Kidney (tissue), 14 donors: ENCODE data around the gene MED25. TPM values are rescaled to one million over a fixed set of nuclear protein-coding genes. Genes with fewer than 3 reads are reported as not detected.

ENCODE experiments used
- DNase-seq, 5 donors: peaks; one replicate each; pipeline ENCODE4 v3.0.0-alpha.2; 2013 to 2020
- FAIRE-seq: peaks from 2 replicates; lab custom pipeline; 2012; peaks lifted over from hg19 to GRCh38; lab: Jason Lieb, UNC
- H3K27ac ChIP-seq, 2 donors: one replicate each; pipeline ENCODE4 v1.7.0; 2013; ENCODE audit warnings: low read depth in 2 of 2, low read length in 2 of 2, inconsistent platforms in 1 of 2
- H3K27me3 ChIP-seq: one replicate; pipeline ENCODE4 v1.7.1; 2013; ENCODE audit warnings: low read length, inconsistent platforms; ENCODE audit not compliant: control insufficient read depth, insufficient read depth
- H3K36me3 ChIP-seq, 3 donors: one replicate each; pipeline versions ENCODE4 v1.7.0 to v1.7.1; 2013; ENCODE audit warnings: low read length in 3 of 3, control low read depth in 1 of 3, inconsistent platforms in 1 of 3; ENCODE audit not compliant: insufficient read depth in 3 of 3, control insufficient read depth in 2 of 3
- H3K4me1 ChIP-seq, 3 donors: one replicate each; pipeline versions ENCODE4 v1.7.0 to v1.7.1; 2013; ENCODE audit warnings: low read length in 3 of 3, inconsistent platforms in 1 of 3, low read depth in 1 of 3; ENCODE audit not compliant: control insufficient read depth in 2 of 3, insufficient read depth in 2 of 3
- H3K4me3 ChIP-seq, 3 donors: one replicate each; pipeline versions ENCODE4 v1.7.0 to v1.8.1; 2013; ENCODE audit warnings: low read length in 3 of 3, control low read depth in 1 of 3, inconsistent platforms in 1 of 3
- H3K9ac ChIP-seq, 3 donors: one replicate each; pipeline versions ENCODE4 v1.7.0 to v1.7.1; 2013; ENCODE audit warnings: low read length in 3 of 3, control low read depth in 1 of 3, inconsistent platforms in 1 of 3
- H3K9me3 ChIP-seq, 3 donors: one replicate each; pipeline versions ENCODE4 v1.7.0 to v1.7.1; 2013; ENCODE audit warnings: low read length in 3 of 3, control low read depth in 1 of 3, inconsistent platforms in 1 of 3; ENCODE audit not compliant: control insufficient read depth in 2 of 3, insufficient read depth in 1 of 3
- intact Hi-C: fragments of 100-400 bp; cut with DNase I; formaldehyde crosslinking; loops from one replicate; pipeline ENCODE4 v1.11.1; 2022
- polyA plus RNA-seq: library from polyadenylated mRNA; stranded (reverse); fragments of 350-450 nt; fragmentation: Illumina TruSeq; extraction: RNeasy Lipid Tissue Mini Kit (QIAGEN cat#74804); gene quantifications from one replicate; pipeline ENCODE4 v1.2.3, GENCODE V29; 2014; ENCODE audit warnings: low read depth, low replicate concordance; ENCODE audit not compliant: insufficient read depth
- total RNA-seq: library from RNA; stranded (reverse); fragmentation: NEBNext Ultra II Directional; extraction: Animal tissue kit (Norgen Biotek cat#: 25700); gene quantifications from one replicate; pipeline ENCODE4 v1.2.1, GENCODE V29; 2021
- TF ChIP-seq, protein P1 (sequence below): IDR thresholded peaks from 3 replicates; pipeline ENCODE4 v1.5.1; 2012; ENCODE audit warnings: mild to moderate bottlenecking, moderate library complexity, borderline replicate concordance; ENCODE audit not compliant: insufficient read depth; ENCODE audit errors: extremely low read depth
- donor health status: control.
- donor health status: control.
- donor health status: control.
- donor health status: control.
- donor health status: control.
- donor health status: DM: yes; HTN: yes; CAD: no.
- donor health status: Normal renal cell carcinoma (clear cell type).

MED25 gene
- total and polyA plus RNA-seq, 2 donors from 2014 or later = 37.3 to 53.2 TPM

DNA sequence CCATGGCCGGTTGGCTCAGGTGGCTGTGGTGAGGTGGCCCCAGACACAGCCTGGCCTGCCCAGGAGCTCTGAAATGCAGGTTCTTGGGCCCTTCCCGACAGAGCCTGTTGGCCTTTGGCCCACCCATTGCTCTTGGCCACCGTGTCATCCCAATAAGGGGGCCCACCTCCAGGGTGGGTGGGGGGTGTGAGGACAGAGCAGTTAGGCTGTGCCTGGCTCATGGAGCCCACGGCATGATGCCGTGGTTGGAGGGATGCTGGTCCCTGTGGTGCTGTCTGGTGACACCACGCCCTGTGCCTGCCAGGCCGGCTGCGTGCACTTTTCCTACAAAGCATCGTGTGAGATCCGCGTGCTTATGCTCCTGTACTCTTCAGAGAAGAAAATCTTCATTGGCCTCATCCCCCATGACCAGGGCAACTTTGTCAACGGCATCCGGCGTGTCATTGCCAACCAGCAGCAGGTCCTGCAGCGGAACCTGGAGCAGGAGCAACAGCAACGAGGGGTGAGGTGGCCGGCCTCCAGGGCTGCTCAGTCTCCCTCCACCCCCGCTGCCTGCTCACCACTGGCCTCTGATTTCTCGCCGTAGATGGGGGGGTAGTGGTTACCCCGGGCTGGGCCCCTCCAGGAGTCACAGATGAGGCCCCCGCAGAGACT lies 41.7 kb downstream of the MED25 start:
- H3K4me3 ChIP-seq = no peak overlapping the region
- H3K27me3 ChIP-seq = no peaks in the 10 kb centered on the region
- no peaks in the 10 kb centered on the region for H3K9me3 ChIP-seq
- H3K9ac ChIP-seq = no peak overlapping the region
- DNase-seq (peak in 1 of 5 donors; percentile 41), FAIRE-seq (no peak)
- peaks cover 6 to 41% (median 18%) of the 10 kb centered on the region in 3 donors for H3K36me3 ChIP-seq
- intact Hi-C loops = no loop called here
- H3K4me1 ChIP-seq = peaks cover 0 to under 1% (median 0%) of the 10 kb centered on the region in 3 donors
- H3K27ac ChIP-seq = no peak overlapping the region
- TF ChIP-seq, protein P1, sequence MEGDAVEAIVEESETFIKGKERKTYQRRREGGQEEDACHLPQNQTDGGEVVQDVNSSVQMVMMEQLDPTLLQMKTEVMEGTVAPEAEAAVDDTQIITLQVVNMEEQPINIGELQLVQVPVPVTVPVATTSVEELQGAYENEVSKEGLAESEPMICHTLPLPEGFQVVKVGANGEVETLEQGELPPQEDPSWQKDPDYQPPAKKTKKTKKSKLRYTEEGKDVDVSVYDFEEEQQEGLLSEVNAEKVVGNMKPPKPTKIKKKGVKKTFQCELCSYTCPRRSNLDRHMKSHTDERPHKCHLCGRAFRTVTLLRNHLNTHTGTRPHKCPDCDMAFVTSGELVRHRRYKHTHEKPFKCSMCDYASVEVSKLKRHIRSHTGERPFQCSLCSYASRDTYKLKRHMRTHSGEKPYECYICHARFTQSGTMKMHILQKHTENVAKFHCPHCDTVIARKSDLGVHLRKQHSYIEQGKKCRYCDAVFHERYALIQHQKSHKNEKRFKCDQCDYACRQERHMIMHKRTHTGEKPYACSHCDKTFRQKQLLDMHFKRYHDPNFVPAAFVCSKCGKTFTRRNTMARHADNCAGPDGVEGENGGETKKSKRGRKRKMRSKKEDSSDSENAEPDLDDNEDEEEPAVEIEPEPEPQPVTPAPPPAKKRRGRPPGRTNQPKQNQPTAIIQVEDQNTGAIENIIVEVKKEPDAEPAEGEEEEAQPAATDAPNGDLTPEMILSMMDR = no peak

DNA sequence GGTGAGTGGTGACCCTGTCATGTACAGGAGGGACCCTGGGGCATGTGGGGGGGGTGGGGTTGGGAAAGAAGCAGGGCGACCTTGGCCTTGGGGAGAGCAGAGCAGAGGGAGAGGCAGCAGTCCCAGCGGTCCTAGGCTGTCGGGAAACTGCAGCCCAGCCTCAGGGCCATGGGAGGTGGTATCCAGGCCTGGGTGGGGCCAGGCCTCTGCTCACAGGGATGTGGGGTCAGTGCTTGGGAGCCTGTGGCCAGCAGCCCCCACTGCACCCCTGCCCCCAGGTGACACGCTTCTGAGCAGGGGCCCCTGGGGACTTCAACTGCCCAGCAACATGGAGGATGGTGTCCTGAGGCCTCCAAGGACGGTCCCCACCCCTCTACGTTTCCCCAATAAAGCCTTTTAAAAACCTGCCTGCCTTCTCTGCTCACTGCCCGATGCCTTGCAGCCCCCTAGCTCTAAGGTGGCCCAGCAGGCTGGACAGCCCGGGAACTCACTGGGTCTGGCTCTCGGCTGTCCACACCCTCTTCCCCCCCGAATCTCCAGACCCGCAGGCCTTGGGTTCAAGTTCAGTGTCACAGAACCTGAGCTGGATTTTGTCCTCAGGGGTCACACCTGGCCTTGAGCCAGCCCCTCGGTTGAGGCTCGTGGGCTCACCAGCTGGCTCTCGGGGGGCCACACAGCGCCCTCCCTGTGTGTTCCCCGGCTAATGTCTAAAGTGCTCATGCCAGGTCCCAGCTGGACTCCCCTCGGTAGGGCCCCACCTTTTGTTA lies 42.4 kb downstream of the MED25 start:
- H3K4me1 ChIP-seq = peaks cover 0 to 3% (median 0%) of the 10 kb centered on the region in 3 donors
- H3K4me3 ChIP-seq = no peak overlapping the region
- intact Hi-C loops = no loop called here
- no peaks in the 10 kb centered on the region for H3K9me3 ChIP-seq
- no peaks in the 10 kb centered on the region for H3K27me3 ChIP-seq
- DNase-seq = peak in 1 of 5 donors; percentile 66
- peaks cover 6 to 37% (median 14%) of the 10 kb centered on the region in 3 donors for H3K36me3 ChIP-seq
- no peak overlapping the region for H3K27ac ChIP-seq
- TF ChIP-seq, protein P1 = no peak
- no peak for FAIRE-seq
- no peak overlapping the region for H3K9ac ChIP-seq

DNA sequence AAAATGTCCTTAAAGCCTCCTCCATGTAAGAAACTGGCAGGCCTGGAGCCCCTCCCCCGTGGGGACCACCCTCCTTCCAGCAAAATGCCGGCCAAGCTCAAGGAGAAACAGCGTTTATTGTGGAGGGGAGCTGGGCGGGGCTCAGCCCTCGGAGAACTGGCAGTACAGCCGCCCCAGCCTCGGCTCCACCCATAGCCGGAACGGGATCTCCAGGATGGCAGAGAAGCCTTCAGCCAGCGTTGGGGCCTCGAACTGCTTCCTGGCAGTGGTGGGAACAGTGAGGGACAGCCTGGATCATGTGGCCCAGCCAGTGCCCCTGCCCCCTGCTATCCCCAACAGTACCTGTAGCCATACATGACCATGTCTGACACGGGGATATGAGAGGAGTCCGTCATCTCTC lies 43.0 kb downstream of the MED25 start:
- TF ChIP-seq, protein P1 = no peak
- intact Hi-C loops = no loop called here
- H3K36me3 ChIP-seq = peaks cover 6 to 35% (median 14%) of the 10 kb centered on the region in 3 donors
- no peak overlapping the region for H3K27ac ChIP-seq
- H3K9me3 ChIP-seq = no peaks in the 10 kb centered on the region
- no peak overlapping the region for H3K9ac ChIP-seq
- H3K4me1 ChIP-seq = peaks cover 0 to 7% (median 1%) of the 10 kb centered on the region in 3 donors
- FAIRE-seq (no peak), DNase-seq (peak; percentile 49 to 84 (median 67))
- no peak overlapping the region for H3K4me3 ChIP-seq
- H3K27me3 ChIP-seq = no peaks in the 10 kb centered on the region
